HL-60 (cell line): ENCODE measurements around the gene SFMBT2.

Source experiments
- DNase-seq, 2 experiments: peaks; one replicate each; pipeline ENCODE4 v3.0.0-alpha.2; 2010 to 2020; ENCODE audit warnings: low read depth in 1 of 2, low spot score in 1 of 2
- H3K27ac ChIP-seq: fragments of 250-450 bp; sonication (Bioruptor Pico); replicated peaks from 2 replicates; pipeline ENCODE4 v1.5.1; 2020; ENCODE audit warnings: mild to moderate bottlenecking, moderate library complexity
- H3K27me3 ChIP-seq: fragments of 250-450 bp; sonication (Bioruptor Pico); 2 replicates; pipeline ENCODE4 v1.5.1; 2021; ENCODE audit warnings: mild to moderate bottlenecking, moderate library complexity; ENCODE audit not compliant: insufficient read depth, poor library complexity, severe bottlenecking
- H3K4me3 ChIP-seq: replicated peaks from 2 replicates; pipeline ENCODE4 v1.5.1; 2011; ENCODE audit warnings: mild to moderate bottlenecking, control low read depth, low read length; ENCODE audit not compliant: insufficient read depth
- CTCF ChIP-seq: IDR thresholded peaks from one replicate; pipeline ENCODE4 v1.5.1; 2011; ENCODE audit warnings: low read length, control low read depth, inconsistent platforms; ENCODE audit not compliant: insufficient read depth
- GABPA ChIP-seq: IDR thresholded peaks from 2 replicates; pipeline ENCODE4 v1.6.1; 2012; ENCODE audit warnings: low read depth
- POLR2AphosphoS5 ChIP-seq: IDR thresholded peaks from 2 replicates; pipeline ENCODE4 v1.6.1; 2012; ENCODE audit warnings: low read depth
- REST ChIP-seq: IDR thresholded peaks from 2 replicates; pipeline ENCODE4 v1.6.1; 2012; ENCODE audit warnings: low read depth; ENCODE audit not compliant: insufficient replicate concordance
- SPI1 ChIP-seq: IDR thresholded peaks from 2 replicates; pipeline ENCODE4 v1.6.1; 2012; ENCODE audit warnings: low read depth, mild to moderate bottlenecking, borderline replicate concordance

Gene SFMBT2

DNA sequence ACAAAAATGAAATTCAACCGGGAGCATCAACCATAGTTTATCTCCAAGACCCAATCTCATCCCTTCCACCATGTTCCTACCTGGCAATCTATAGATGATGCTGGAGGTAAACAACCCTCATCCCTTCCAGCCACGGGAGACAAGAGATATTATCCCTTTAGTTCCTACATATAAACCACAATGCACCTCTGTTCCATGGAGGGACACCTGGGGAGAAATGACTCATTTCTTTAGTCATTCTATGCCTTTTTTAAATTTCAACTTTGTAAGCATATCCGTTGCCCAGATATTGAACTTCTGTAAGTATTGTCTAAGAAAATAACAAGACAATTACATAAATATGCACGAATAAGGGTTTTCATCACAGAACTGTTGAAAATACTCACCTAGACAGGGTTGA is 15.5 kb upstream of the SFMBT2 start:
- no peak for DNase-seq
- no peaks in the 10 kb centered on the region for H3K27me3 ChIP-seq
- TF ChIP-seq POLR2AphosphoS5 (no peak), REST (no peak), SPI1 (no peak), CTCF (no peak), GABPA (no peak)
- no peak overlapping the region for H3K27ac ChIP-seq
- H3K4me3 ChIP-seq, result no peak overlapping the region

DNA sequence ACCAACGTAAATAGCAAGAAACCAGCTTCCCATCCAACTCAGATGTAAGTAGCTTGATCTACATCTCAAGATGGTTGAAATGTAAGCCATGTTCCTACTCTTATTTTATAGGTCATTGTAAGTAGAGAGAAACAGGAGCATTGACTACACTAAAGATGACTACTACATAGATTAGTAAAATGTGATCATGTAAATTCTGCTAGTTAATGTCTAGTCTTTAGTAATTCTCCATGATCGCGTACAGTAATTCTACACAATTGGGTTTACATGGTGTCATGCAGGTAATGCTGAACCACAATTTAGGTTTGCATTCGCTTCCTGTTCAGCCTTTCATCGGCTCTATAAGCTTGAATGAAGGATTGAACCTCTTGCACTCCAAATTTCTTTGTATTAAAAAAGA is 14.9 kb upstream of the SFMBT2 start:
- no peak overlapping the region for H3K4me3 ChIP-seq
- DNase-seq, result no peak
- TF ChIP-seq POLR2AphosphoS5 (no peak), SPI1 (no peak), GABPA (no peak), CTCF (no peak), REST (no peak)
- no peaks in the 10 kb centered on the region for H3K27me3 ChIP-seq
- H3K27ac ChIP-seq, result no peak overlapping the region

DNA sequence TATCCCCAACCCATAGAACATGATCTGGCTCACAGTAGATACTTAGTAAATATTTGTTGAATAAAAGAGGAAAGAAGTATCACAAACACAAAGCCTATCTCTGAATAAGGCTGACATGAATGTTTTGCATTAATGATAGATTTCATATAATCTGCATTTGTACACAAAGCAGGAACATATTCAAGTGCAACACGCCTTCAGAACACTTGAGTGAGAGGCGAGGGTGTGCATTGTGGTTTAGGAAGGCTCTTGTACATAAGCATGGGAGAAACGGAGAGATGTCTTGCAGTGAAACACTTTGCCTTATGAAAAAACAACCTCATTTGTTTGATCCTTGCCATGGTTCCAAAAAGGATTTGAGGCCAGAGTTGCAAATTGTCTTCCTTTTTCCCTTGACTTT is 14.1 kb upstream of the SFMBT2 start:
- DNase-seq, result no peak
- Histone ChIP-seq H3K27ac (no peak overlapping the region), H3K4me3 (no peak overlapping the region), H3K27me3 (no peaks in the 10 kb centered on the region)
- no peak for TF ChIP-seq GABPA
- no peak for TF ChIP-seq POLR2AphosphoS5
- TF ChIP-seq SPI1, result no peak
- TF ChIP-seq REST, result no peak
- no peak for TF ChIP-seq CTCF
